A673 (cell line): ENCODE measurements around the gene KIF26A. TPM values are rescaled to one million over a fixed set of nuclear protein-coding genes. Genes with fewer than 3 reads are reported as not detected.

Experiments
- BruUV-seq: library from RNA; stranded (reverse); fragments of 400-500 nt; replicated peaks from 2 replicates; lab custom pipeline; 2021; lab: Mats Ljungman, UMichigan
- CTCF ChIA-PET: fragments of 300-600 bp; sonication (Branson Sonifier 250); formaldehyde crosslinking; loops from one replicate; lab custom pipeline; 2022; ENCODE audit warnings: antibody characterized with exemption; lab: Charles Lee
- POLR2A ChIA-PET: fragments of 300-600 bp; sonication (Branson Sonifier 250); formaldehyde crosslinking; loops from one replicate; lab custom pipeline; 2022; ENCODE audit warnings: antibody characterized with exemption; ENCODE audit not compliant: low non-redundant PET; lab: Charles Lee
- DNase-seq: peaks from one replicate; pipeline ENCODE4 v3.0.0-alpha.2; 2015; ENCODE audit warnings: low spot score
- H3K27ac ChIP-seq: fragments of 200-600 bp; sonication (generic); 2 replicates; pipeline ENCODE4 v1.5.1; 2016; ENCODE audit warnings: mixed run types, low read depth, mild to moderate bottlenecking, mixed read lengths, antibody characterized with exemption, low read length; ENCODE audit not compliant: poor library complexity, severe bottlenecking
- H3K27me3 ChIP-seq: fragments of 200-600 bp; sonication (generic); replicated peaks from 2 replicates; pipeline ENCODE4 v1.6.1; 2017; ENCODE audit warnings: mixed run types, low read depth, mild to moderate bottlenecking, mixed read lengths, antibody characterized with exemption, low read length; ENCODE audit not compliant: insufficient read depth, poor library complexity
- H3K36me3 ChIP-seq: fragments of 200-600 bp; sonication (generic); 2 replicates; pipeline ENCODE4 v1.6.1; 2016; ENCODE audit warnings: mixed run types, mild to moderate bottlenecking, mixed read lengths, antibody characterized with exemption, low read length; ENCODE audit not compliant: insufficient read depth, poor library complexity, severe bottlenecking
- H3K4me1 ChIP-seq: fragments of 200-600 bp; sonication (generic); 2 replicates; pipeline ENCODE4 v1.6.1; 2017; ENCODE audit warnings: mixed run types, mild to moderate bottlenecking, mixed read lengths, antibody characterized with exemption, low read length; ENCODE audit not compliant: insufficient read depth, poor library complexity, severe bottlenecking
- H3K4me3 ChIP-seq: fragments of 200-600 bp; sonication (generic); 2 replicates; pipeline ENCODE4 v1.5.1; 2016; ENCODE audit warnings: low read depth, mixed run types, mild to moderate bottlenecking, mixed read lengths, low read length; ENCODE audit not compliant: poor library complexity, severe bottlenecking
- H3K9me3 ChIP-seq: fragments of 200-600 bp; sonication (generic); 2 replicates; pipeline ENCODE4 v1.6.1; 2016; ENCODE audit warnings: mixed run types, low read depth, mild to moderate bottlenecking, mixed read lengths, antibody characterized with exemption, low read length; ENCODE audit not compliant: poor library complexity, severe bottlenecking
- EZH2 ChIP-seq: fragments of 200-600 bp; sonication (generic); IDR thresholded peaks from 2 replicates; pipeline ENCODE4 v1.6.1; 2017; ENCODE audit warnings: borderline replicate concordance, low read depth, mild to moderate bottlenecking, mixed read lengths, antibody characterized with exemption, low read length; ENCODE audit not compliant: poor library complexity, severe bottlenecking
- intact Hi-C: fragments of 100-400 bp; cut with micrococcal nuclease; formaldehyde crosslinking; loops from one replicate; pipeline ENCODE4 v1.10.0; 2022; ENCODE audit not compliant: unreplicated experiment
- total RNA-seq: library from RNA; stranded (reverse); gene quantifications from 2 replicates; pipeline ENCODE4 v1.2.3, GENCODE V29; 2021
- TF ChIP-seq, protein P1 (sequence below): fragments of 300-800, 200-600 bp; sonication (generic); conservative IDR thresholded peaks from 2 replicates; pipeline ENCODE4 v1.5.1; 2017; ENCODE audit warnings: low read depth, mild to moderate bottlenecking, antibody characterized with exemption, low read length, moderate library complexity, mixed read lengths

KIF26A gene
- total RNA-seq, 1 experiment from 2014 or later = 11.5 TPM

DNA sequence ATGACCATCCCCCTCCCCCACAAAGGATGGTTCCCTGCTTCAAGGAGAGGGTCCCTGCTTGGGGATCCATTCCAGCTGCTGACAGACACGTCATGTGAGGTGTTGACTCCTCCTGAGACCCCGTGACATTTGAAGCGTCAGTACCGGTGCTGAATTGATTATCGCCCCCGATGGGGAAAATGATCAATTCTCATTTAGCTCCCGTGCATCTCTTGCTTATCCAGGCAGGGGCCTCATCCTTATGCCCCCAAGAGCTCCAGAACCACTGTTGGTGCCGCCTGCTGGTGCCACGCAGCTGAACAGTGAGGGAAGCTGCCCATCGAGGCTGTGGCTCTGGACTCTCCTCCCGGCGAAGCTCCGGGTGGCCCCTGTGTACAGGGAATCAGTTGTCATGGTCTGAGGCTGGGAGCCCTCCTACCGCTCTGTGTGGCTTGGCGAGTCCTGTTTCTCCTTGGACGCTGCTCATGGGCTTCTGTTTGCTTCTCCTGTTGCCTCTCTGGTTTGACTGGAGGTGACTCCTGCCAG, 4.6 kb downstream of the KIF26A start:
- Histone ChIP-seq H3K4me3 (no peak overlapping the region), H3K27ac (no peak overlapping the region), H3K4me1 (peaks cover 16% of the 10 kb centered on the region), H3K9me3 (no peaks in the 10 kb centered on the region), H3K36me3 (no peaks in the 10 kb centered on the region), H3K27me3 (no peaks in the 10 kb centered on the region)
- intact Hi-C loops = no loop called here
- DNase-seq = no peak
- no TSS peak for BruUV-seq
- TF ChIP-seq, protein P1, sequence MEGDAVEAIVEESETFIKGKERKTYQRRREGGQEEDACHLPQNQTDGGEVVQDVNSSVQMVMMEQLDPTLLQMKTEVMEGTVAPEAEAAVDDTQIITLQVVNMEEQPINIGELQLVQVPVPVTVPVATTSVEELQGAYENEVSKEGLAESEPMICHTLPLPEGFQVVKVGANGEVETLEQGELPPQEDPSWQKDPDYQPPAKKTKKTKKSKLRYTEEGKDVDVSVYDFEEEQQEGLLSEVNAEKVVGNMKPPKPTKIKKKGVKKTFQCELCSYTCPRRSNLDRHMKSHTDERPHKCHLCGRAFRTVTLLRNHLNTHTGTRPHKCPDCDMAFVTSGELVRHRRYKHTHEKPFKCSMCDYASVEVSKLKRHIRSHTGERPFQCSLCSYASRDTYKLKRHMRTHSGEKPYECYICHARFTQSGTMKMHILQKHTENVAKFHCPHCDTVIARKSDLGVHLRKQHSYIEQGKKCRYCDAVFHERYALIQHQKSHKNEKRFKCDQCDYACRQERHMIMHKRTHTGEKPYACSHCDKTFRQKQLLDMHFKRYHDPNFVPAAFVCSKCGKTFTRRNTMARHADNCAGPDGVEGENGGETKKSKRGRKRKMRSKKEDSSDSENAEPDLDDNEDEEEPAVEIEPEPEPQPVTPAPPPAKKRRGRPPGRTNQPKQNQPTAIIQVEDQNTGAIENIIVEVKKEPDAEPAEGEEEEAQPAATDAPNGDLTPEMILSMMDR = no peak
- TF ChIP-seq EZH2 = no peak
- CTCF ChIA-PET = no interaction called here
- POLR2A ChIA-PET = no interaction called here

DNA sequence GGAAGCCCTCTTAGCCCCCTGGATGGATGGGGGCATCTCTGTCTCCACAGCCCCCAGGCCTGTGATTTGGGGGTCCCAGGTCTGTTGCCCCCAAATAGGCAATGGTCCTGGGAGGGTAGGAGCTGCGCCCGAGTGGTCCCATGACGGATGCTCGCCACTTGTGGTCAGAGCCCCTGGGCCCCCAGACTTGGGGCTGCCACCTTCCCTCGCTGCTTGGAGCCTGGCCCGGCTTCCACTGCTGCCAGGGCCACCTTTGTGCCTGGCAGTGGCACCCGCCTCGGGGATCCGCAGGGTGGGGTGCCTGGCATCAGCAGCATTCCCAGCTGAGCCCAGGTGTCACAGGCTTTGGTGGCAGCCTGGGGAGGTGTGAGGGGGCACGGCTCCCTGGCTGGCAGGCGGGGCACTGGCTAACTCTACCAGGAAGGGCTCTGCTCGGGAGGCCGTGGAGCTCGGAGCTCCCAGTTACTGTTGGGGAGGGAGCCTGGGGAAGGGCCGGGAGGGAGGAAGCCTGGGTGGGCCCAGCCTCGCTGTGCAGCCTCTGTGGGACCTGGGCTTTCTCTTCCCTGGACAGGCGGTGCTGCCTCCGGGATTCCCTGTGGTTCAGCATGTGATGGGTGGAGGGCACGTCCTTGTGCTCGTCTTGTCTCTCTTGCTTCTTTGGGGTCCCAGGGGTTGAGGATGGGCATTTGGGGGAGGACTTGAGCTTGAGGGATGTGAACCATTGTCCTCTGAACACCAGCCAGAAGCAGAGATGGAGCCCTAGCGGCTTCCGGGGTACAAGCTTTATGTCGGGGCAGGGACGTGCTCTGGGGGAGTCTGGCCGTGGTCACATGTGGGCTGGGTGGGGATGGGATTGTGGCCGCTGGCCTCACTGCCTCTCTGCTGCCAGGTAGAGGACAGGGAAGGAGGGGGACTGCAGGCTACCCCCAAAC, 5.4 kb downstream of the KIF26A start:
- CTCF ChIA-PET = no interaction called here
- DNase-seq = no peak
- Histone ChIP-seq H3K36me3 (no peaks in the 10 kb centered on the region), H3K4me1 (peaks cover 17% of the 10 kb centered on the region), H3K4me3 (no peak overlapping the region), H3K27ac (no peak overlapping the region), H3K9me3 (no peaks in the 10 kb centered on the region), H3K27me3 (no peaks in the 10 kb centered on the region)
- intact Hi-C loops = no loop called here
- no TSS peak for BruUV-seq
- TF ChIP-seq EZH2 = no peak
- POLR2A ChIA-PET = no interaction called here

DNA sequence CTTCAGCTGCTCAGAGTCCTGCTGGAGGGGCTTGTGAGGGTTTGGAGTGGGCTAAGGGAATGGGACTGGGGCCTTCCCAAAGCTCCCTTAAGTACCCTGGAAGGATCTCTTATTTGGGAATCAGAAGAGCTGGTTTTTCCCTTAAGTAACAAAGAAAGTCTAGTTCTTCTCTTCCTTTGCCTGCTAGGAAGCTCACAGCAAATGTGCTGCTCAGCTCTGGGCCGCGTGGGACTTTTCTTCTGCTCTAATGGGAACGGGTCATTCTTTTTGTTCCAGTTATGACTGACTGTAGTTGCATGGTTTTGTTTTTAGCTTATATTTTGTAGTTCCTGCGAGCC, 6.0 kb downstream of the KIF26A start:
- Histone ChIP-seq H3K9me3 (no peaks in the 10 kb centered on the region), H3K27ac (no peak overlapping the region), H3K4me3 (no peak overlapping the region), H3K4me1 (peaks cover 20% of the 10 kb centered on the region), H3K36me3 (no peaks in the 10 kb centered on the region), H3K27me3 (no peaks in the 10 kb centered on the region)
- POLR2A ChIA-PET = no interaction called here
- TF ChIP-seq EZH2 = no peak
- TF ChIP-seq, protein P1 = no peak
- BruUV-seq = no TSS peak
- CTCF ChIA-PET = no interaction called here
- DNase-seq = no peak
- intact Hi-C loops = no loop called here
